KOPT-K1 (cell line): Measurements from ENCODE around the gene TCF7.

Source experiments
- H3K27ac ChIP-seq: fragments of 200-600 bp; sonication (generic); 2 replicates; pipeline ENCODE4 v1.5.1; 2016; ENCODE audit warnings: antibody characterized with exemption, mild to moderate bottlenecking, low read depth, low read length; ENCODE audit not compliant: poor library complexity, severe bottlenecking
- H3K36me3 ChIP-seq: fragments of 200-600 bp; sonication (generic); 2 replicates; pipeline ENCODE4 v1.5.1; 2017; ENCODE audit warnings: antibody characterized with exemption, mild to moderate bottlenecking, low read length, moderate library complexity; ENCODE audit not compliant: insufficient read depth
- H3K9me3 ChIP-seq: fragments of 200-600 bp; sonication (generic); 2 replicates; pipeline ENCODE4 v1.5.1; 2017; ENCODE audit warnings: antibody characterized with exemption, low read length, mild to moderate bottlenecking; ENCODE audit not compliant: insufficient read depth, poor library complexity, severe bottlenecking

TCF7 gene

DNA sequence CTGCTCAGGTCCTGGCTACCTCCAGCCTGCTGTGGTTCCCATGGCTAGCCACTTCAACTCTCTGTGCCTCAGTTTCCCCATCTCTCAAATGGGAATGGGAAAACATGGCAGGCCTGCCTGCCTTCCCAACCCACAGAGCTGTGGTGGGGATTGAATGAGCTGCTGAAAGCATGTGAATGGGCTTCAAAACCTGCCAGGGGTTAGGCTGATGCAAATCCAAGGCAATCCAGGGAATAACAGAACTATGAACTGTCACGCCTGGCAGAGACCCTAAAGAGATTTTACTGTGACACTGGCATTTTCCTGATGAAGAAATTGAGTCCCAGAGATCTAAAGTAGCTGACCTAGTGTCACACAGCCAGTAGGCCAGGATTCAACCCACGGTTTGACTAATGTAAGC, 29.9 kb upstream of the TCF7 start:
- Histone ChIP-seq H3K36me3 (no peaks in the 10 kb centered on the region), H3K27ac (peak overlapping the region; percentile 95)

DNA sequence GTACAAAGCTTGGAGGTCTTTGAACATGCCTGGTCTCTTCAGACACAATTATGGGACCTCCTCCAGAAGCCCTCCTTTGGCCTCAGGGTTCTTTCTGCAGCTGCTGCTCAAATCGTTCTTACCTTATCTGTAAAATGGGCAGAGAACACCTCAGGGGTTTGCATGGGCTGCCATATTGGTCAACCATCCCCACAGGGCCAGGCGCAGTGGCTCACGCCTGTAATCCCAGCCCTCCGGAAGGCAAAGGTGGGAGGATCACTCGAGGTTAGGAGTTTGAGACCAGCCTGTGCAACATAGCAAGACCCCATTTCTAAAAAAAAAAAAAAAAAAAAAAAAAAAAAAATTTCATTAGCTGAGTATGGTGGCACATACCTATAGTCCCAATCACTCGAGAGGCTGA, 29.1 kb upstream of the TCF7 start:
- H3K36me3 ChIP-seq: no peaks in the 10 kb centered on the region
- H3K27ac ChIP-seq: peak overlapping the region; percentile 95
- H3K9me3 ChIP-seq: no peaks in the 10 kb centered on the region

More for the DNA sequence above, 29.9 kb upstream of the TCF7 start:
- H3K9me3 ChIP-seq: no peaks in the 10 kb centered on the region

DNA sequence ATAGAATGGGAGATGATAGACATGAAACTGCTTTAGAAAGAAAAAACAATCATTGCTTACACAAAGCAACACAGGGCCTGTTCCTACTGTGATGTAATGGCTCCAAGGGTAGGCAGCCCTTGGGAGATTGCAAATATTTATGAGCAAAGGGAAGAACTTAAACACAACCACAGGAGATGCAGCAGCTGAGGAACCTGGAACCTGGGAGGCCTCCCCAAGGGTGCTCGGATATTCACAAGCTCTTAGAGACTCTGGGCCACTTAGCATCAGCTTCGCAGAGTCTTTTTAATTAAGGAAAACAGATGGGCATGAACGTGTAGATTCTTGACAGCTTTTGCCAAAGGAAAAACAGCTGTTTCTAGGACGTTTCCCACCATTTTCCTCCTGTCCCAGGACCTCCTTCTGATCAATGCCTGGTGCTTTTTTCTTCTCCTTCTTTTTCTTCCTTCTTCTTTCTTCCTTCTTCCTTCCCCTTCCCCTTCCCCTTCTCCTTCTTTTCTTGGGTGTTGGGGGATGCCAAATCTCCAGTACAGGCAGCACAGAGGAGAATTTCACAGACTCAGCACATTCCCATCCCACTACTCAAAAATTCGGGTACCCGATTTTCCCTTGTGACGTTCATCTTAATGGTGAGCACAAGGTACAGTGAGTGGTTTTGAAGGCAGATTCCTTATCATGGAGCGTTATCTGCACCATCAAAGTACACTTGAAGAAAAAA, 28.1 kb upstream of the TCF7 start:
- H3K9me3 ChIP-seq: no peaks in the 10 kb centered on the region
- H3K27ac ChIP-seq: peak overlapping the region; percentile 95
- no peaks in the 10 kb centered on the region for H3K36me3 ChIP-seq

DNA sequence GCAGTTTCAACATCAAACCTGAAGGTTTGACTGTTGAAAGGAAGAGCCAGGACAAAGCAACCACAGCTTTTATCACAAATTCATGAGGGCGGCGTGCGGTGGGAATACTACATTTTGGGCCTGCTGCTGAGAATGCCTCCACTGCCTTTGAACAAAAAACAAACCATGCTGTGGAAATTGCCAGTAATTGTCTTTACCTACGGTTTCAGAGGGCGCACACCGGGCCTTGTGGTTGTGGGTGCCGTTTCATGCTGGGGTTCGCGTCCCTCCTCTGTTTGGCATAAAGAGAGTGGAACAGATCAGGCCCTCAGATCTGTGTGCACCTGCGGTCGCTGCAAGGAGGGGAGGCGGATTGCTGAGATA, 27.6 kb upstream of the TCF7 start:
- Histone ChIP-seq H3K27ac (peak overlapping the region; percentile 95), H3K36me3 (no peaks in the 10 kb centered on the region), H3K9me3 (no peaks in the 10 kb centered on the region)

DNA sequence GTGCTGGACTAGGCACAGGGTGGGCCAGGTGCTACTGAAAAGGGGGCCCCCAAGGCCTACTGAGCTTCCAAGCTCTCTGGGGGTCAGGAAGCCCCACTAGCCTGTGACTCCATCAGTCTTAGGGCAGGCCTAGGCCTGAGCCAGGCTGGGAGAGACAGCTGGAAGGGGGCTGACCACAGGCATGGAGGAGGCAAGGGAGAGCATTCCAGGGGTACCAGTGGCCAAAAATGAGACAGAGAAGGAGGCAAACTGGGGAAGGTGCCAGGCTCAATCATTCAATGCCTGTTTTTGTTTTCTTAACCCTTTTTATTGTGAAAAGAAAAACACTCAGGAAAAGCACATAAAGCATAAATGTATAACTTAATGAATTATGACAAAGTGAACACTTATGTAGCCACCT, 26.2 kb upstream of the TCF7 start:
- no peaks in the 10 kb centered on the region for H3K9me3 ChIP-seq
- H3K36me3 ChIP-seq: no peaks in the 10 kb centered on the region
- peak overlapping the region; percentile 95 for H3K27ac ChIP-seq

DNA sequence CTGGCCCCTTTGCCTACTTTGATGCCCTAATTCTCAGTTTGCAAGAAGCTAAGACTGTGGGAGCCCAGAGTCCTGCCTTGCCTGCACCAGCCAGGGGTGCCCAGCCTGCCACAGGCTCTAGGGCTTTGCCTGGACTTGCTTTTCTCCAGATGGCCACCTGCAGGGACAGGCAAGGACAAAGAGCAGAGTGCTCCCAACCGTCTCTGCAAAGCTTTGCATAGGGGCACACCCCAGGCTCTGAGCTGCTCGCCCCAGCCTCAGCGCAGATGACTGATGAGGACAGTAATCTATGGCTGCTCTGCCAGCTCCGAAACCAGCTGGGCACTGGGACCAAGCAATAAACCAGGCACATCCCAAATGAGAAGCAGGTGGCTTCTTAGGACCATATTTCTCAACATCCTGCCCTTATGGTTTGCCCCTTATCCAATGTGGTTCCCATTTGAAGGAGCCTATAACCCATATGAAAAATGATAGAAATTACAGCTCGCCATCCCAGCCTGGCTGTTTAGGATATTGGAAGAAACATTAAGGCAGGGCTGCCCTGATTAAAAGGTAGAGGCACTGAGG, 25.4 kb upstream of the TCF7 start:
- no peaks in the 10 kb centered on the region for H3K9me3 ChIP-seq
- H3K27ac ChIP-seq: peak overlapping the region; percentile 95
- no peaks in the 10 kb centered on the region for H3K36me3 ChIP-seq

DNA sequence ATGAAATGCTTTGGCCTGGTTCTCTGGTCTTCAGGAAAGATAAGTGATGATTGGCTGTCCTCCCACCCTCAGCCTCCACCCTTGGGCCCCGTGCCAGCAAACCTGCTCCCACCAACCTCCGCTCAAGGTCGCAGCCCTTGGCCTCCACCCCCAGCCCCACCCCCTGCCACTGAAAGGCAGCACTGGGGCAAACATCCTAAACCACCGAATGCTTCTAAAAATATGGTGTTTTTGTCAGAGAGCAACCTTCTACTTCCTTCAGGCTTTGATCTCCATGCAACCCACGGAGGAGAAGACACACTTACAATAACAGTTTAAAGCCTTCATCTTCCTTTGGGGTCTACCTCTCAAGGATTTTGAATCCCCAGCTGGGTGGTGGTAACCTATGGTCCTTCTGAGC, 24.0 kb upstream of the TCF7 start:
- Histone ChIP-seq H3K36me3 (no peaks in the 10 kb centered on the region), H3K27ac (peak overlapping the region; percentile 95), H3K9me3 (no peaks in the 10 kb centered on the region)

DNA sequence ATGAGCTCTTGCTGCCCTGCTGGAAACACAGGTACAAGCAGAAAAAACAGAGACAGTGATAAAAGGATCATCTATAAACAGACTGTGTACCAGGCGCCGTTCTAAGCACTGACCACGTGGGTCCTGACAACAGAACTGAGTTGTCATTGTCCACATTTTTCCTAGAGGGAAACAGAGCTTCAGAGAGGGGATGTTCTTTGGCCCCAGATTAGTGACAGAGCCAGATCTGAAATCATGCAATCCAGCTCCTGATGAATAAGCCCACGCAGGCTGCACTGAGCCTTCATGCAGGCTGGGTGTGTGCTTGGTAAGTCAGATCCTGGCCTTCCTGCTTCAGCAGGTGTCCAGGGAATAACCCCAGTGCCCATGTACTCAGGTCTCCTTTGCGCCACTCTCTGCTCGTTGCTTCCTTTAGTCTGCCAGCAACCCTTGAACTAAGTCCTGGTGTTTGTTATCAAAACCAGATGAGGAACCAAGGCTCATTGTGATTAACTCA, 22.8 kb upstream of the TCF7 start:
- Histone ChIP-seq H3K36me3 (no peaks in the 10 kb centered on the region), H3K9me3 (no peaks in the 10 kb centered on the region), H3K27ac (peak overlapping the region; percentile 95)

DNA sequence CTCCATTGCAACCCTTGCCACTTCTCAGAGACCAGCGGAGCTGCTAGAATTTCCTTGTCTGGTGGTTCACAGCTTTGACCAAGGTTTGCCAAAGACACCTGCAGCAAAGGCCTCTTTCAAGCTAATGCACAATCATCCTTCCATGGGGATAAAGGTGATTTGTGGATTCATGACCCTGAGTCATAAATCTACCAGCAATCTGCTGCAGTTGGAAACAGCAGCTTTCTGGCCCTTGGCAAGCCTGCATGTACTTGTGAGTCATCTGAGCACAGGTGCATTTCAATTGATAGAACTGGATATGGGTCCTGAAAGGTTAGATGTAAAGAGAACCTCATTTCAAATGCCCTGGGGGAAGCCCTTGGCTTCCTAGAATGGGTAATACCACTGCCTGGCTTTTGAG, 21.6 kb upstream of the TCF7 start:
- peak overlapping the region; percentile 95 for H3K27ac ChIP-seq
- no peaks in the 10 kb centered on the region for H3K9me3 ChIP-seq
- H3K36me3 ChIP-seq: no peaks in the 10 kb centered on the region

DNA sequence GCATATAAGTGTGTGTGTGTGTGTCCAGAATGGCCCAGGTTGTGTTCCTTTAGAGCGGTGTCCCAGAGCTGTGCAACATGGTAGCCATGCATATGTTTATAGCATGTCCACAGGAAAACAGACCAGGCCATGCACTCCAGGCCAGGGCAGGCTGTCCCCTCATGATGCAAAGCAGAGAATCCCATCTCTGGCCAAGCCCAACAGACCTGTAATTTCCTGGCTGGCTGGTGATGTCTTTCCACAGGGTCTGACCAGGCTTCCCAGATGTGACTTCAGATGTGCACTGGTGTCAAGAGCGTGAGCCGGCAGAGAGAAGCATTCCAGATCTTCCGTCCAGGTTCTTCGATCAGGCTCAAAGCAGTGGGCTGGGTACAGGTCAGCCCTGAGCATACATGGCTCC, 21.1 kb upstream of the TCF7 start:
- Histone ChIP-seq H3K36me3 (no peaks in the 10 kb centered on the region), H3K9me3 (no peaks in the 10 kb centered on the region), H3K27ac (peak overlapping the region; percentile 95)

DNA sequence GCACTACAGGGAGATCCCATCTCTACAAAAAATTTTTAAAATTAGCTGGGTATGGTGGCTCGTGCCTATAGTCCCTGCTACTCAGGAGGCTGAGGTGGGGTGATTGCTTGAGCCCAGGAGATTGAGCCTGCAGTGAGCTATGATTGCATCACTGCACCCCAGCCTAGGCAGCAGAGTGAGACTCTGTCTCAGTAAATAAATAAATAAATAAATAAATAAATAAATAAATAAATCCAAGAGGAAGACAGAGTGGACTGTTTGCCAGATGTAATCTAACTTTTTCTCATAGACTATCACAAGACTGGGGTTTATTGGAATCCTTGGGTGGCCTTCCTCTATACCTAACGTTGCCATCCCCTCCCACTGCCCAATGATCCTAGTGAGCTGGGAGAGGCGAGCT, 19.2 kb upstream of the TCF7 start:
- H3K27ac ChIP-seq: peak overlapping the region; percentile 78
- no peaks in the 10 kb centered on the region for H3K9me3 ChIP-seq
- H3K36me3 ChIP-seq: no peaks in the 10 kb centered on the region

DNA sequence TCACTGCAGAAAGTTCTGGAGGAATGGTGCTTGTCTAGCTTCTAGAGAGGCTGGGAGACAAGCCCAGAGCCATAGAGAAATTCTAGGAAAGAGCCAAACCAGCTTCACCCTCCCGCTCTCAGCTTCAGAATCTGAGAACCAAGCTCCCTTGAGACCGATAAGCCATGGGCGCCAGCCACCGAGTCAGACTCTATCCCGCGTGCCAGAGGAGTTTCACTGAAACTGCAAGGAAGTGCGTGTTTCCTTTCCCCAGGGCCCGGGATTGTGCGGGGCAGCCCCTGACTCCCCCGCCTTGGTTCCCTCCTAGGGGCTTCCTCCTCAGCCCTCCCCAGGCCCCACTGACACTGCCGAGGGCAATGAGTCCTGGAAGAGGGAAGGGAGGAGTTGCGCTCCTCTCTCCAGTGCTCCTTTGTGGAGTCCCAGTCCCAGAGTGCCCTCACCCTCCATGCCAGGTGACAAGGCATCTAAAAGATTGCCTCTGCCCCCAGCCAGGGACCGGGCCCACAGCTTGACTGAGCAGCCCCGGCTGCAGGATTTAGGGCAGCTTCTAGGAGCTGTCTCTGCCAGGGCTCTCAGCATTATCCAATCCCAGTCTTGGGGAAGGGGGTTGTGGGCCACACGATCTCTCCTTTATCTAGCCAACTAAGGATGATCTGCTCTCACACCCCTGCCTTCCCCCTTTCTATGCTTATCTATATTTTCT, 18.4 kb upstream of the TCF7 start:
- Histone ChIP-seq H3K27ac (peak overlapping the region; percentile 78), H3K9me3 (no peaks in the 10 kb centered on the region), H3K36me3 (no peaks in the 10 kb centered on the region)

DNA sequence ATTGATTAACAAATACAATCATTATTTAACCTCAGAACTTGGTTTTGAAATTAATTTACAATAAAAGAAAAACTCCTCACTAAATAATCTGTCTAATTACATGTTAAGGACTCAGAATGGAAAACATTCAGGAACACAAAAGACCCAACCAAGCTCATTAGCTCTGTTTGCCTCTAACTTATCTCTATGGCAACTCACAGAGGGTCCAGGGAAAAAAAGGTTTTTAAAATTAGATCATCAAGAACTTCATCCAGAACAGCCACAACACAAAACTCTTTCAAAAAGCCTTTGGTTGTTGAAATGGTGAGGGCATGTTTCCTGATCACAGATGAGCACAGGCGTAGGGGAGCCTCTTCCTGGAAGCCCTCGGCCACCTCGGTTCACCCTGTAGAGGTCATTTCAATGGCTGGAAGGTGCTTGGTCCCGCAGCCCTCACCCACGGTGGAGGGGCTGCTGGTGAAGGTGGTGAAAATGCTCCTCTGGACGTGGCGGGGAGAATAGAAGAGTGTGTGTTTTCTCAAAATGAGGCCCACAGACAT, 17.2 kb upstream of the TCF7 start:
- Histone ChIP-seq H3K36me3 (no peaks in the 10 kb centered on the region), H3K27ac (peak overlapping the region; percentile 78), H3K9me3 (no peaks in the 10 kb centered on the region)

DNA sequence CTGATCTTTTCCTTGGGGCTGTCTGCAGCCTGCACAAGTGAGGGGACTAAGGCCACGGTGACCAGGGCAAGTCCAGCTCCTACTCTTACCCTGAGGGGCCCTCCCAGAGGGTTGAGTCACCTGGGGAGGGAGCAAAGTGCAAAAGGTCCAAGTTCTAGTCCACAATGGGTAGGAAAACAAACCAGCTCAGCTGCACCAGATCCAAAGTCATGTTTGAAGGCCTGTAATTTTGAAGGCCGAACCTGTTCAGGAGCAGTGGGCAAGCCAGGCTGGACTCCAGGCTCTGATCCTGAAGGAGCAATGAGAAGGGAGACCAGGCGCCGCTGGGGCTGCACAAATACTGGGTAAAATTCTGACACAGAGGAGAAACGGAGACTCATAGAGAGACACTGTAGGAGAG, 15.8 kb upstream of the TCF7 start:
- Histone ChIP-seq H3K36me3 (no peaks in the 10 kb centered on the region), H3K9me3 (no peaks in the 10 kb centered on the region), H3K27ac (peak overlapping the region; percentile 92)

DNA sequence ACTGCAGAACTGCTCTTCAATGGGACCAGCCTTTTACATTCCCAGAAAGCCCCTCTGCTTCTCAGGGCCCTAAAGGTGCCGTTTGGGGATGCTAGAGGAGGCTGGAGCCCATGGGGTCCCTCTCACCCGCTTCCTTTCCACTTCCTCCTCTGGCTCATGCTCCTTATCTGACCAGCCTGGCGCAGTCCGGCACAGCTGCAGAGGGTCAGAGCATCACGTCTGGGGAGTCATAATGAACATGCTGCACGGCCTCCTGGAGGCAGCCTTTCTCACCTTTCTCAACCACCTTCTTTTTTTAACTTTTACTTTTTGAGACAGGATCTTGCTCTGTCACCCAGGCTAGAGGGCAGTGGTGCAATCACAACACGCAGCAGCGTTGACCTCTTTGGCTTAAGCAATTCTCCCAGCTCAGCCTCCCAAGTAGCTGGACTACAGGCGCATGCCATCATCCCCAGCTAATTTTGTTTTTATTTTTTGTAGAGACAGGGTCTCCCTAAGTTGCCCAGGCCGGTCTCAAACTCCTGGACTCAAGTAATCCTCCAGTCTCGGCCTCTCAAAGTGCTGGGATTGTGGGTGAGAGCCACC, 15.1 kb upstream of the TCF7 start:
- peak overlapping the region; percentile 92 for H3K27ac ChIP-seq
- H3K36me3 ChIP-seq: no peaks in the 10 kb centered on the region
- no peaks in the 10 kb centered on the region for H3K9me3 ChIP-seq
